Measurements from ENCODE around the gene HPN.

The HPN gene

GRCh38 chr19:35108730-35109129 is 67.2 kb downstream of the HPN start:
- no peak for DNase-seq

- DNase-seq: no peak
Measured at GRCh38 chr19:35109395-35110112, 68.0 kb downstream of the HPN start.

- no peak for DNase-seq
Measured at GRCh38 chr19:35110974-35111373, 69.5 kb downstream of the HPN start.

GRCh38 chr19:35112995-35113688 is 71.6 kb downstream of the HPN start:
- no peak for DNase-seq

- peak; percentile 57 for DNase-seq
Measured at GRCh38 chr19:35114353-35115176, 73.0 kb downstream of the HPN start.

- no peak for DNase-seq
Measured at GRCh38 chr19:35115177-35115951, 73.8 kb downstream of the HPN start, which contains the start of gene FXYD3. Gene FXYD3 (plus strand): TSS chr19:35115823. CDS start chr19:35119377, 3,554 bp downstream.

Measured in activated CD4-positive, alpha-beta T cell treated with anti-CD3 and anti-CD28 coated beads, Interleukin-2, amount 50 U/mL, for 16 hours (primary cell).